GM18517 (cell line): ENCODE measurements around the gene CASZ1.

Source experiments
- ATAC-seq: cut with Tn5 transposase; IDR thresholded peaks from one replicate; pipeline ENCODE4 v1.9.1; 2021; ENCODE audit warnings: mild to moderate bottlenecking, moderate library complexity; ENCODE audit not compliant: unreplicated experiment

CASZ1 gene

GRCh38 chr1:10823000-10823401, 26.6 kb upstream of the CASZ1 start:
- no peak for ATAC-seq

GRCh38 chr1:10821388-10821787, 24.9 kb upstream of the CASZ1 start:
- no peak for ATAC-seq

- no peak for ATAC-seq
Observed at GRCh38 chr1:10820422-10820821, 24.0 kb upstream of the CASZ1 start.

DNA sequence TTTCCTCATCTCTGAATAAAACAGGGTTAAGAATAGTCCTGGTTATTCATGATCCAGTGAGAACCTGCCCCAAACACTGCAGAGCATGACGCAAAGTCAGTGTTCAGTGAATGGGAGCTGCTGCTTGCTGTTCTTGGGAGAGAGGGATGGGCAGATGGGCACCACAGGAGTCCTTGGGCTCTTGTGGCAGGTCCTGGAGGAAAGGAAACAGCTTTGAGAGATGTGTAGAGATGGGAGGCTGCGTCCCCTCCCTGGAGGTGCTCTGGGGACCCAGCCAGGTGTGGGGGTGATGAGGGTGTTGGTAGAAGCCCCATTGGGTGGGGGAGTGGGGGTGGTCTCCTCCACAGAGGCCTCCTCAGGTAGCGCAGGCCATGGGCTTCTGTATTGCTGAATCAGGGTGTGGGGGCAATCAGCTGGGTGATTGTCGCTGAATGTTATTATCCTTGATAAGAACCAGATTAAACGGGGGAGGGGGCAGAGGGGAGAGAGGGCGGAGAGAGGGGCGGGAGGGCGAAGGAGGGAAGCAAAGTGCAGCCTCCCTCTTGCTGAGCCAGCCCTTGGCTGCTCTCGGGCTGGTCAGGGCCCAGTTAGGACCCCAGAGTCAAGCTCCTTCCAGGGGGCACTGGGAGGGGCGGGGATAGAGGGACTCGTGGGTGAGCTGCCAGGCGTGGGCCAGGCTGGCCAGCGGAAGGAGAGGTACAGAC, 22.9 kb upstream of the CASZ1 start:
- ATAC-seq: no peak

GRCh38 chr1:10818262-10819197, 22.1 kb upstream of the CASZ1 start:
- no peak for ATAC-seq

DNA sequence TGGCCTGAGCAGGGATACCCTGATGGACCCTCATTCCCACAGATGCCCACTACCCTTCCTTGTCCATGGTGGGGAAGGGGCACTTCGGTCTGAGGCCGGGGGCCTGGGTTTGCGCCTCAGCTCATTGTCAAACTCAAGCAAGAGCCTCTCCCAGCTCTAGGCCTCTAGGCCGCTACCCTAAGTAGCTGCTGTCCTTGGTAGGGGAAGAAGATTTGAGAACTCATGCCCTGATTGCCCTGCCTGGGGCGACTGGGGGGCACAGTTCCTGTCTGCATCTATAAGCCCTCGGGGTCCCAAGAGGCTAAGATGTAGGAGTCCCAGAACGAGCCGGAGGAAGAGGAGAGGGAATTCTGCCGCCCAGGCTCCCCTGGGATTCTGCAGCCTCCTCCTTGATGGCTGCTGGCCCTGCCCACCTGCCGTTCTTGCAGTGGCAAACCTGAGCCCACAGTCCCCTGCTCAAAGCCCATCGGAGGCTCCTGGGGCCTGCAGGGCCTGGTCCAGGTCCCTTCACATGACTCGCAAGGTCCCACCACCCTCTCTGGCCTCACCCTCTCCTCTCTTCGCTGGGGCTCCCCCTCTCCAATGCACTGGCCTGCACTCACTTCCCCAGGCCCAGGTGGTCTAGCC, 20.4 kb upstream of the CASZ1 start:
- ATAC-seq: no peak

GRCh38 chr1:10816233-10816632, 19.8 kb upstream of the CASZ1 start:
- no peak for ATAC-seq

- no peak for ATAC-seq
Observed at GRCh38 chr1:10815858-10816195, 19.4 kb upstream of the CASZ1 start.

DNA sequence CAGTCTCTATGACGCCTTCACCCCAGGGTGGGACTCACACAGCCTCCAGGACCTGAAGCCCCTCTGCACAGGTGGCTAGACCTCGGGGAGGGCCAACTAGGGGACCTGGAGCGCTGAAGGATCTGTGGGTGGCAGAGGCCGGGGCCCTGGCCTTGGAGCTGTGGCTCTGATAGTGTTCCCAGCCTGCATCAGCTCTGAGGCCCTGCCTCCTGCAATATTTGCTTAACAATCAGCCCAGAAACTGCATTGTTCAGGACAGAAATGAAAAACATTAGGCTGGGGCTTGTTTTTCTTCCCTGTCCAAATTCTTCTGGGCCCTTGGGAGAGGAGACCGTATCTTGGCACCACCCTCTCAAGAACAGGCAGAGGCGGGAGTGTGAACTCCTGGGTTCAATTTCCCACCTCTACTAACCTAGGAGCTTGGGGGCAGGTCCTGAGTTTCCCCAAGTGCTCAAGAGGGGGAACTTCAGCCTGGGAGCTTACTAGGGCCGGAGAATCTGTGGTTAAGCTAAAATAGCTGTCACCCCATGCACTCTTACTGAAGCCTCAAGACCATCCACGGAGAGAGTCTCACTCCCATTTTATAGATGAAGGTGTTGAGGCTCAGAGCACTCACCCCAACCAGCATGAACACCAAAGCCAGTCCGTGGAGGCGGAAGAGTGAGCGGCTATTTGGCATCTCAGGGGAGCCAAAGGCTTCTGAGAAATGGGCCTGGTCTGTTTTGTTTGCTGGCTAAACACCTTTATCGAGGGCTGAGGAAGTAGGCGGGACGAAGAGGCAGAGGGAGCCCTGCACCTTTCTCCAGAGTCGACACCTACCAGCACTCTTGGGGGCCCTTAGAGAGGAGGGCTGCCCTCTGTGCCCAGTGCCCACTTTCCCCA, 18.8 kb upstream of the CASZ1 start:
- ATAC-seq: no peak

DNA sequence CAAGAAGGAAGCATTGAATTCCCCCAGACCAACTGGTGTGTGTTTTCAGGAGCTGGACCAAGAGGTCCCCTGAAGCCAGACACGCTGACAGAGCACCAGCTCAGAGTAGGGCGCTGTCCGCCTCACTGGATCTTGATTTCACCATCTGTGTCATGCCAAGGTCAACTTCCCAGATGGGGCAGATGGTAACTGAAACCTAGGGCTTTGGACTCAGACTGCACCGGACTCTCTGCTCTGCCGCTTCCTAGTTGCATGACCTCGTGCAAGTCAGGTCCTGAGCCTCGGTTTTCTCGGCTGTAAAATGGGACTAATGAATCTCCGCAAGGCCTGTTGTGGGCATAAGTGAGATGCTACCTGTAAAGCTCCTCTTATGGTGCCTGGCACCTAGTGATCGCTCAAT, 17.9 kb upstream of the CASZ1 start:
- no peak for ATAC-seq

- no peak for ATAC-seq
Observed at GRCh38 chr1:10813799-10814198, 17.4 kb upstream of the CASZ1 start.

DNA sequence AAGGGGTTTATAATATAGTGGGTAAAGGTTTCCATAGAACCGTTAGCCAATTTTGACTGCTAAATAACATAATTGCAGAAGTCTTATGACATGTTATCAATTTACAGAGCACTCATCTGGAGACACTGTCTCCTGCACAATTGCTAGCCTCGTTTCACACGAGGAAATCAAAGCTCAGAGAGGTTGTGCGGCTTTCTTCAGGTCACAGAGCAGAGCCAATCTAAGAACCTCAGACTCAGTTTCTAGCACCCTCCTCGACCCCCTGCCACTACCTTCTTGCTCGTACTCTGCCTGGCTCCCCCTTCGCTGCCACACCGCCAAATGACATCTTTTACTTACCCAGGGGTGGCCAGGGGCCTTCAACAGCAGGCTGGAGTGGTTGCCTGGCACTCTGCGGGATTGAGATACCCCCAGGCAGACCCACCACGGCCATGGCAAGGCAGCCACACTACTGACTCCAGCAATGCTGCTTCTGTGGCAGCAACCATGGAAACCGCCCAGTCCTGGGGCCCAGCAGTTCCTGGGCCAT, 16.0 kb upstream of the CASZ1 start:
- ATAC-seq: no peak

DNA sequence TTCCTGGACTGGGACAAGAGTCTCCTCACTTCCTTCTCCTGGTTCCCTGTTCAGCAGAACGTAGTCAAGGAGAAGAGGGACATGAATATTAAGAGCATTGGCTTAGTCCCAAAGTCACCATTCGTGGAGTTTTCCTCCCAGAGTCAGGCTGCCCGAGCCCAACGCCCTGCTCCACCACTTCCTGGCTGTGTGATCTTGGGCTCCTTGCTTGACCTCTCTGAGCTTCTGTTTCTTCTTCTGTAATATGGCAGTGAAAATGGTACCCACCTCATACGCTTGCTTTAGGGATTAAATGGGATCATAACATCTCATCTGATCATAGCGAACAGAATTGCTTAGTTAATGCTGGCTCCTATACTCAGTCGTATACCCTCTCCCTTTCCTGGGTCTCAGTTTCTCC, 12.0 kb upstream of the CASZ1 start:
- ATAC-seq: no peak

- no peak for ATAC-seq
Observed at GRCh38 chr1:10806966-10807365, 10.5 kb upstream of the CASZ1 start.

GRCh38 chr1:10803971-10804820, 7.8 kb upstream of the CASZ1 start:
- no peak for ATAC-seq

DNA sequence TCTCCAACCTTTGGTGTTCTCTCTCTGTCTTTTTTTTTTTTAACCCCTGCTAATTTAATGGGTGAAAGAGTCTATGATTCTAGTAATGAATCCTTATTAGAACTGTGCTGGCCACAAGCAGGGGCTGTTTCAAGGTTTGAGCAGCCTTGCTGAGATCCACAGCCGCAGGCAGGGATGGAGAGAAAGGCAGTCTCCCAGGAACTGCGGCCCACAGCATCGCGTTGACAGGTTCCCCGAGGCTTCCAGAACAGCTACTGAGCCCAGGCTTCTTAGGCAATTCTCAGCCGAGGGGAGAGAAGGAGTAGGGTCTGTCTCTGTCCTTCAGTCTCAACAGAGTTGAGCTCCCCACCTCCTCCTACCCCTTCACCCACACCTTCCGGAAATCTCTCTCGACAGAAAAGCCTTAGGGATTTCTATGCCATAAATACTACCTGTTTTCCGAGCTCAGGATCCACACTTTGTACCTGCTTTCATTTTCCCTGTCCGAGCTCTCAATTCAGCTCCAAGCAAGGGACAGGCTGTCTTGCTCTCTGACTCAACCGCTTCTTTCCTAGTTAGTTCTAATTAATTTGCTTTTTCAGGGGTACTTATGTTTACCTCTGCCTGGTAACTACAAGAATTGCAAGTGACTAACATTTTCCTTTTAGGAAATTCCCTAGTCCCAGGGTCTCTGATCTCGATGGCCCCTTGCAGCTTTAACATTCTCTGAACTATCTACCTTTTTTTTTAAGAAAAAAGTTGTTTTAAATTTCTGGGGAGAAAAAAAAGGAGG, 6.7 kb upstream of the CASZ1 start:
- no peak for ATAC-seq

- ATAC-seq: no peak
Observed at GRCh38 chr1:10800778-10801177, 4.3 kb upstream of the CASZ1 start.

DNA sequence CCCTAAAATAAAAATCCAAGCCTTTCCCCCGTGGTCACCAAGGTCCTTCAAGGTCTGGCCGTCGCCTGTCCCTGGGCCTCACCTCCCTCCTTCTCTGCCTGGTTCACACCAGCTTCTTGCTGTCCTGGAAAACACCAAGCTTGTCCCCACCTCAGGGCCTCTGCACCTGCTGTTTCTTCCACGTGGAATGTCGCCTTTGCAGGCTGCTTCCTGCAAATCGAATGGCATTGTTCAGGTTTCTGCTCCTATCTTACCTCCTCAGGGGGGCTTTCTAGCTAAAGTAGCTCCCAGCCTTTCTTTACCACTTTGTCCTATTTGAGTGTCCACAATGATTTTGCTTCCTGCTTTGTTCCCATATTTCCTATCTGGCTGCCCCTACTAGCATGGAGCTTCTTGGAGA, 3.3 kb upstream of the CASZ1 start:
- no peak for ATAC-seq
